Measurements from ENCODE around the gene CD38.

The CD38 gene

DNA sequence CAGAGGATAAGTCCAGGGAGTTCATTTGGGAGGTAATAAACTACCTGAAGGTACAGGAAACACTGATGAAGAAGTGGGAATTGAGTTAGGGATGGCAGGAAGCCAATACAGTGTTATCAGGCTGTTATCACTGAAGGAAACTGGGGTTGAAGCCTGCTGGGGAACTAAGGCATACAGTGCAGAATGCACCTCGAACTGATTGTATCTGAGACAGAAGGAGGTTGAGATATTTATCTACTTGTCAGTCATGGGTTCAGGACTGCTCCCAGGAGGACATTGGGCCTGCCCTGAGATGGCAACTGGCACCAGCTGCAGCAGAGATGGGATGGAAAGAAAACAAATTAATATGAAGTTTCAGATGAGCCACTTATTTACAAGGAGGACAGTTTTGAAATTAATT, 35.5 kb upstream of the CD38 start:
- TF ChIP-seq, protein P1, sequence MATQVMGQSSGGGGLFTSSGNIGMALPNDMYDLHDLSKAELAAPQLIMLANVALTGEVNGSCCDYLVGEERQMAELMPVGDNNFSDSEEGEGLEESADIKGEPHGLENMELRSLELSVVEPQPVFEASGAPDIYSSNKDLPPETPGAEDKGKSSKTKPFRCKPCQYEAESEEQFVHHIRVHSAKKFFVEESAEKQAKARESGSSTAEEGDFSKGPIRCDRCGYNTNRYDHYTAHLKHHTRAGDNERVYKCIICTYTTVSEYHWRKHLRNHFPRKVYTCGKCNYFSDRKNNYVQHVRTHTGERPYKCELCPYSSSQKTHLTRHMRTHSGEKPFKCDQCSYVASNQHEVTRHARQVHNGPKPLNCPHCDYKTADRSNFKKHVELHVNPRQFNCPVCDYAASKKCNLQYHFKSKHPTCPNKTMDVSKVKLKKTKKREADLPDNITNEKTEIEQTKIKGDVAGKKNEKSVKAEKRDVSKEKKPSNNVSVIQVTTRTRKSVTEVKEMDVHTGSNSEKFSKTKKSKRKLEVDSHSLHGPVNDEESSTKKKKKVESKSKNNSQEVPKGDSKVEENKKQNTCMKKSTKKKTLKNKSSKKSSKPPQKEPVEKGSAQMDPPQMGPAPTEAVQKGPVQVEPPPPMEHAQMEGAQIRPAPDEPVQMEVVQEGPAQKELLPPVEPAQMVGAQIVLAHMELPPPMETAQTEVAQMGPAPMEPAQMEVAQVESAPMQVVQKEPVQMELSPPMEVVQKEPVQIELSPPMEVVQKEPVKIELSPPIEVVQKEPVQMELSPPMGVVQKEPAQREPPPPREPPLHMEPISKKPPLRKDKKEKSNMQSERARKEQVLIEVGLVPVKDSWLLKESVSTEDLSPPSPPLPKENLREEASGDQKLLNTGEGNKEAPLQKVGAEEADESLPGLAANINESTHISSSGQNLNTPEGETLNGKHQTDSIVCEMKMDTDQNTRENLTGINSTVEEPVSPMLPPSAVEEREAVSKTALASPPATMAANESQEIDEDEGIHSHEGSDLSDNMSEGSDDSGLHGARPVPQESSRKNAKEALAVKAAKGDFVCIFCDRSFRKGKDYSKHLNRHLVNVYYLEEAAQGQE (IDR thresholded peaks at IDR 0.05; ENCODE audit: insufficient read depth in 1 of 2, low read depth in 2 of 2, low read length in 2 of 2): no peak
- TF ChIP-seq TAF1 (IDR thresholded peaks at IDR 0.05; ENCODE audit: borderline replicate concordance, insufficient read depth, low read length): no peak
- no peak for TF ChIP-seq FOXP2 (optimal IDR thresholded peaks at IDR 0.05; ENCODE audit: borderline replicate concordance, extremely low read depth, extremely low read length, insufficient read depth)
- no peak for TF ChIP-seq POLR2AphosphoS5 (IDR thresholded peaks at IDR 0.05; ENCODE audit: low read depth, low read length)
- no peak for TF ChIP-seq SIN3A (IDR thresholded peaks at IDR 0.05; ENCODE audit: borderline replicate concordance, insufficient read depth, low read length)

DNA sequence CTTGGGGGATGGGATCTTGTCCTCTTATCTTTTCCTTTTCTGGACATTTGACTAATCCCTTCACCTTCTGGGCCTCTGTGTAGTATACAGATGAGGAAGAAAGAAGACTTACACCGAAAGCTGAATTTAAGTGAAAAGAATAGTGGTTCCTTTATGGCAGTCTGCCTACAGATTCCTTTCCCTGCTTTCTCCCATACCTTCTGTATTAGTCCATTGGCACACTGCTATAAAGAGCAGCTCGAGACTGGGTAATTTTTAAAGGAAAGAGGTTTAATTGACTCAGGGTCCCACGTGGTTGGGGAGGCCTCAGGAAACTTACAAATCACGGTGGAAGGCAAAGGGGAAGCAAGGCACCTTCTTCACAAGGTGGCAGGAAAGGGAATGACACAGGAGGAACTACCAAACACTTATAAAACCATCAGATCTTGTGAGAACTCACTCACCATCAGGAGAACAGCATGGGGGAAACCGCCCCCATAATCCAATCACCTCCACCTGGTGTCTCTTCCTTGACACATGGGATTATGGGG, 34.0 kb upstream of the CD38 start:
- no peak for TF ChIP-seq POLR2AphosphoS5 (IDR thresholded peaks at IDR 0.05; ENCODE audit: low read depth, low read length)
- no peak for TF ChIP-seq SIN3A (IDR thresholded peaks at IDR 0.05; ENCODE audit: borderline replicate concordance, insufficient read depth, low read length)
- no peak for TF ChIP-seq TAF1 (IDR thresholded peaks at IDR 0.05; ENCODE audit: borderline replicate concordance, insufficient read depth, low read length)
- no peak for TF ChIP-seq FOXP2 (optimal IDR thresholded peaks at IDR 0.05; ENCODE audit: borderline replicate concordance, extremely low read depth, extremely low read length, insufficient read depth)
- TF ChIP-seq, protein P1 (IDR thresholded peaks at IDR 0.05; ENCODE audit: insufficient read depth in 1 of 2, low read depth in 2 of 2, low read length in 2 of 2): no peak

- TF ChIP-seq POLR2AphosphoS5 (IDR thresholded peaks at IDR 0.05; ENCODE audit: low read depth, low read length): no peak
- TF ChIP-seq FOXP2 (optimal IDR thresholded peaks at IDR 0.05; ENCODE audit: borderline replicate concordance, extremely low read depth, extremely low read length, insufficient read depth): no peak
- TF ChIP-seq TAF1 (IDR thresholded peaks at IDR 0.05; ENCODE audit: borderline replicate concordance, insufficient read depth, low read length): no peak
- TF ChIP-seq, protein P1 (IDR thresholded peaks at IDR 0.05; ENCODE audit: insufficient read depth in 1 of 2, low read depth in 2 of 2, low read length in 2 of 2): no peak
Observed at GRCh38 chr4:15746110-15746509, 32.0 kb upstream of the CD38 start.

DNA sequence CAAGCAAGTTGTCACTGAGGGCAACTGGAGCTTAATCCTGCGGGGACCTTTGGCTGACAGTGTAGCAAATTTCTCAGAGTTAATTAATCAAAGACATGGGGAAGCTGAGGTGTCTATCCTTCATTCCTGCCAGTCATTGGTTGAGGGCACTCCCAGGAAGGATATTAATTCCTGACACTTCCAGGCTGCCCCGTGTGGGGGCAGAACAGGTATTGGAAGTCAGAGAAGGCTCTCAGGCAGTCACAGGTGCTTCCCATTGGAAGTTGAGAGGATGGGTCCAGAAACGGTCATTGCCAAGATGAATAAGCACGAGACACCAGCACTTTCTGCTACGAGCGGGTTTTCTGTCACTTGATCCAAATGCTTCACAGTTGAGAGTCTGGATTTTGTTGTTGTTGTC, 29.1 kb upstream of the CD38 start:
- TF ChIP-seq, protein P1 (IDR thresholded peaks at IDR 0.05; ENCODE audit: insufficient read depth in 1 of 2, low read depth in 2 of 2, low read length in 2 of 2): no peak

DNA sequence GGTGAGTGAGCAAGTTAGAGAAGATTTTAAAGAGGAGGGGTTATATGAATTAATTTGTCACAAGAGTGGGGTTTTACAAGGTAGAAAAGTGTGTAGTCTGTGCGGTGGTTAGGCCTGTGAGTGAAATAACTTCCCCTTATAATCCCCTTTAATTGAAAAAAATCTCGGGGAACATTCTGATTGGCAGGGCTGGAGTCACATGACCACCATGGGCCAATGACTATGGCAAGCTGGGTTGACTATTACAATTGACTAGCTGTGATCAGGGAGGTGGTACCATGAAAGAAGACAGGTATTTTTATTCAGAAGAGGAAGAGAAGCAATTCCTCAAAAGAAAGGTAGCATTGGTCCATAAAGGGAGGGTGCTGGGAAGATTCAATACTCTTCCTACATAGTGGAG, 27.0 kb upstream of the CD38 start:
- TF ChIP-seq SIN3A (IDR thresholded peaks at IDR 0.05; ENCODE audit: borderline replicate concordance, insufficient read depth, low read length) (no peak), FOXP2 (optimal IDR thresholded peaks at IDR 0.05; ENCODE audit: borderline replicate concordance, extremely low read depth, extremely low read length, insufficient read depth) (no peak), POLR2AphosphoS5 (IDR thresholded peaks at IDR 0.05; ENCODE audit: low read depth, low read length) (no peak), TAF1 (IDR thresholded peaks at IDR 0.05; ENCODE audit: borderline replicate concordance, insufficient read depth, low read length) (no peak)
- TF ChIP-seq, protein P1 (IDR thresholded peaks at IDR 0.05; ENCODE audit: insufficient read depth in 1 of 2, low read depth in 2 of 2, low read length in 2 of 2): no peak

Data from PFSK-1 (cell line).